22Rv1 (cell line): ENCODE data around the gene ZNF678.

Experiments
- ZFX ChIP-seq: fragments of 450-650 bp; IDR thresholded peaks from 2 replicates; pipeline ENCODE4 v1.6.1; 2017; ENCODE audit warnings: antibody characterized with exemption, borderline replicate concordance
- TF ChIP-seq, protein P1 (sequence below): fragments of 450-650 bp; IDR thresholded peaks from 2 replicates; pipeline ENCODE4 v1.5.1; 2017; ENCODE audit warnings: mild to moderate bottlenecking

- TF ChIP-seq, protein P1, sequence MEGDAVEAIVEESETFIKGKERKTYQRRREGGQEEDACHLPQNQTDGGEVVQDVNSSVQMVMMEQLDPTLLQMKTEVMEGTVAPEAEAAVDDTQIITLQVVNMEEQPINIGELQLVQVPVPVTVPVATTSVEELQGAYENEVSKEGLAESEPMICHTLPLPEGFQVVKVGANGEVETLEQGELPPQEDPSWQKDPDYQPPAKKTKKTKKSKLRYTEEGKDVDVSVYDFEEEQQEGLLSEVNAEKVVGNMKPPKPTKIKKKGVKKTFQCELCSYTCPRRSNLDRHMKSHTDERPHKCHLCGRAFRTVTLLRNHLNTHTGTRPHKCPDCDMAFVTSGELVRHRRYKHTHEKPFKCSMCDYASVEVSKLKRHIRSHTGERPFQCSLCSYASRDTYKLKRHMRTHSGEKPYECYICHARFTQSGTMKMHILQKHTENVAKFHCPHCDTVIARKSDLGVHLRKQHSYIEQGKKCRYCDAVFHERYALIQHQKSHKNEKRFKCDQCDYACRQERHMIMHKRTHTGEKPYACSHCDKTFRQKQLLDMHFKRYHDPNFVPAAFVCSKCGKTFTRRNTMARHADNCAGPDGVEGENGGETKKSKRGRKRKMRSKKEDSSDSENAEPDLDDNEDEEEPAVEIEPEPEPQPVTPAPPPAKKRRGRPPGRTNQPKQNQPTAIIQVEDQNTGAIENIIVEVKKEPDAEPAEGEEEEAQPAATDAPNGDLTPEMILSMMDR: no peak
- TF ChIP-seq ZFX: no peak
Measured at GRCh38 chr1:227632325-227632724, 69.0 kb downstream of the ZNF678 start.
